H9 (cell line): ENCODE measurements around the gene PTPRJ. TPM values are rescaled to one million over a fixed set of nuclear protein-coding genes. Genes with fewer than 3 reads are reported as not detected.

Experiments
- DNase-seq: peaks from one replicate; pipeline ENCODE4 v3.0.0-alpha.2; 2017
- H2AFZ ChIP-seq: one replicate; pipeline ENCODE4 v1.6.1; 2013; ENCODE audit warnings: mild to moderate bottlenecking, low read length, control low read depth, moderate library complexity
- H2AK5ac ChIP-seq: 2 replicates; pipeline ENCODE4 v1.6.1; 2013; ENCODE audit warnings: low read length, control low read depth, mixed read lengths; ENCODE audit not compliant: insufficient read length
- H2BK120ac ChIP-seq: one replicate; pipeline ENCODE4 v1.6.1; 2013; ENCODE audit warnings: low read depth, mild to moderate bottlenecking, low read length, control low read depth, inconsistent platforms; ENCODE audit not compliant: poor library complexity, severe bottlenecking
- H2BK12ac ChIP-seq: 2 replicates; pipeline ENCODE4 v1.6.1; 2013; ENCODE audit warnings: low read length, control low read depth, mixed read lengths, low read depth; ENCODE audit not compliant: insufficient read length
- H2BK15ac ChIP-seq: 2 replicates; pipeline ENCODE4 v1.6.1; 2013; ENCODE audit warnings: low read depth, low read length, control low read depth
- H2BK20ac ChIP-seq: one replicate; pipeline ENCODE4 v1.6.1; 2013; ENCODE audit warnings: low read depth, mild to moderate bottlenecking, low read length, control low read depth, inconsistent platforms; ENCODE audit not compliant: poor library complexity, severe bottlenecking
- H2BK5ac ChIP-seq: 2 replicates; pipeline ENCODE4 v1.6.1; 2013; ENCODE audit warnings: low read length, control low read depth, mixed read lengths; ENCODE audit not compliant: insufficient read length
- H3K14ac ChIP-seq: 2 replicates; pipeline ENCODE4 v1.6.1; 2013; ENCODE audit warnings: low read length, control low read depth; ENCODE audit not compliant: insufficient read depth
- H3K18ac ChIP-seq: 2 replicates; pipeline ENCODE4 v1.6.1; 2013; ENCODE audit warnings: low read depth, mild to moderate bottlenecking, mixed read lengths, low read length, control low read depth; ENCODE audit not compliant: insufficient read length
- H3K23ac ChIP-seq: 2 replicates; pipeline ENCODE4 v1.6.1; 2013; ENCODE audit warnings: low read length, control low read depth, mixed read lengths, low read depth; ENCODE audit not compliant: insufficient read length
- H3K23me2 ChIP-seq: 2 replicates; pipeline ENCODE4 v1.6.1; 2013; ENCODE audit warnings: low read depth, mild to moderate bottlenecking, mixed read lengths, low read length, control low read depth; ENCODE audit not compliant: insufficient read length, poor library complexity, severe bottlenecking
- H3K27ac ChIP-seq: 2 replicates; pipeline ENCODE4 v1.5.1; 2013; ENCODE audit warnings: low read length, control low read depth, mixed read lengths, low read depth; ENCODE audit not compliant: insufficient read length
- H3K27me3 ChIP-seq: 2 replicates; pipeline ENCODE4 v1.6.1; 2013; ENCODE audit warnings: low read length, control low read depth, inconsistent platforms; ENCODE audit not compliant: insufficient read depth
- H3K4ac ChIP-seq: 2 replicates; pipeline ENCODE4 v1.6.1; 2013; ENCODE audit warnings: low read depth, mild to moderate bottlenecking, control low read depth, inconsistent platforms, low read length, moderate library complexity
- H3K4me1 ChIP-seq: 2 replicates; pipeline ENCODE4 v1.6.1; 2013; ENCODE audit warnings: low read length, control low read depth, inconsistent platforms; ENCODE audit not compliant: insufficient read depth
- H3K4me2 ChIP-seq: 2 replicates; pipeline ENCODE4 v1.6.1; 2013; ENCODE audit warnings: low read length, control low read depth, mixed read lengths; ENCODE audit not compliant: insufficient read length, insufficient read depth
- H3K56ac ChIP-seq: 2 replicates; pipeline ENCODE4 v1.6.1; 2013; ENCODE audit warnings: low read depth, mild to moderate bottlenecking, mixed read lengths, low read length, control low read depth; ENCODE audit not compliant: insufficient read length
- H3K79me1 ChIP-seq: 2 replicates; pipeline ENCODE4 v1.6.1; 2013; ENCODE audit warnings: low read depth, mild to moderate bottlenecking, moderate library complexity, low read length, control low read depth, inconsistent platforms; ENCODE audit not compliant: insufficient read depth, poor library complexity, severe bottlenecking
- H3K79me2 ChIP-seq: 2 replicates; pipeline ENCODE4 v1.6.1; 2013; ENCODE audit warnings: low read length, control low read depth, inconsistent platforms; ENCODE audit not compliant: insufficient read depth
- H3K9ac ChIP-seq: 2 replicates; pipeline ENCODE4 v1.6.1; 2013; ENCODE audit warnings: low read length, control low read depth, mixed read lengths; ENCODE audit not compliant: insufficient read length; ENCODE audit errors: extremely low read depth
- H3K9me3 ChIP-seq: one replicate; pipeline ENCODE4 v1.6.1; 2013; ENCODE audit warnings: low read depth, low read length, inconsistent platforms; ENCODE audit not compliant: control insufficient read depth
- H3T11ph ChIP-seq: one replicate; pipeline ENCODE4 v1.6.1; 2013; ENCODE audit warnings: mild to moderate bottlenecking, low read length, control low read depth, inconsistent platforms
- H4K20me1 ChIP-seq: one replicate; pipeline ENCODE4 v1.6.1; 2013; ENCODE audit not compliant: control insufficient read depth, insufficient read length, insufficient read depth
- H4K5ac ChIP-seq: 2 replicates; pipeline ENCODE4 v1.6.1; 2013; ENCODE audit warnings: low read depth, mild to moderate bottlenecking, mixed read lengths, low read length, control low read depth; ENCODE audit not compliant: insufficient read length
- H4K8ac ChIP-seq: replicated peaks from 2 replicates; pipeline ENCODE4 v1.6.1; 2013; ENCODE audit warnings: low read length, control low read depth, mixed read lengths, low read depth; ENCODE audit not compliant: insufficient read length
- H4K91ac ChIP-seq: 2 replicates; pipeline ENCODE4 v1.6.1; 2013; ENCODE audit warnings: low read depth, mild to moderate bottlenecking, moderate library complexity, mixed read lengths, low read length, control low read depth; ENCODE audit not compliant: insufficient read length
- H3K27ac Mint-ChIP-seq, 3 experiments: 2 replicates in 2 of 3; 3 replicates in 1 of 3; pipeline ENCODE4 v1.8.0; 2020 to 2021; ENCODE audit warnings: mixed read lengths in 3 of 3, mild to moderate bottlenecking in 1 of 3, moderate library complexity in 1 of 3
- H3K27me3 Mint-ChIP-seq: 2 replicates; pipeline ENCODE4 v1.8.0; 2021; ENCODE audit warnings: low read depth, mild to moderate bottlenecking, moderate library complexity, mixed read lengths
- H3K36me3 Mint-ChIP-seq, 3 experiments: 2 replicates in 2 of 3; 3 replicates in 1 of 3; pipeline ENCODE4 v1.8.0; 2020 to 2021; ENCODE audit warnings: low read depth in 3 of 3, mixed read lengths in 3 of 3; ENCODE audit not compliant: insufficient read depth in 1 of 3
- H3K4me1 Mint-ChIP-seq, 2 experiments: 2 replicates each; pipeline ENCODE4 v1.8.0; 2020; ENCODE audit warnings: mixed read lengths in 2 of 2
- H3K4me3 Mint-ChIP-seq, 2 experiments: 2 replicates in 1 of 2; 3 replicates in 1 of 2; pipeline ENCODE4 v1.8.0; 2020 to 2021; ENCODE audit warnings: mild to moderate bottlenecking in 2 of 2, mixed read lengths in 2 of 2, moderate library complexity in 1 of 2
- H3K9me3 Mint-ChIP-seq, 2 experiments: 2 replicates in 1 of 2; 3 replicates in 1 of 2; pipeline ENCODE4 v1.8.0; 2020; ENCODE audit warnings: mild to moderate bottlenecking in 2 of 2, mixed read lengths in 2 of 2, moderate library complexity in 1 of 2
- CTCF ChIP-seq: fragments of 200-600 bp; sonication (generic); conservative IDR thresholded peaks from 3 replicates; pipeline ENCODE4 v1.8.0; 2021; ENCODE audit warnings: antibody characterized with exemption, mild to moderate bottlenecking
- WGBS: extraction: QIAGEN DNeasy Blood & Tissue Kit; methylation state at CpG from one replicate; pipeline ENCODE4 v1.1.7; 2013; ENCODE audit warnings: missing lambda C conversion rate, low lambda C conversion rate, mixed read lengths; ENCODE audit not compliant: insufficient read length; ENCODE audit errors: extremely low coverage; 5-methylcytosine and 5-hydroxymethylcytosine counted together
- total RNA-seq: library from RNA; stranded (reverse); gene quantifications from 2 replicates; pipeline ENCODE4 v1.2.1, GENCODE V29; 2021

The PTPRJ gene
- total RNA-seq, 1 experiment from 2014 or later: 10.6 TPM

- no peak overlapping the region for H4K91ac ChIP-seq
- TF ChIP-seq CTCF: no peak
- no CpG with 5 or more reads among the region's 4 CpGs for WGBS
- H3K23ac ChIP-seq: no peak overlapping the region
- peaks cover 7% of the 10 kb centered on the region for H3K9me3 ChIP-seq
- no peak overlapping the region for H2BK12ac ChIP-seq
- H3K79me2 ChIP-seq: no peaks in the 10 kb centered on the region
- no peaks in the 10 kb centered on the region for H3K4me1 Mint-ChIP-seq
- H3K9ac ChIP-seq: no peak overlapping the region
- no peak overlapping the region for H3K14ac ChIP-seq
- H2AFZ ChIP-seq: no peak overlapping the region
- no peaks in the 10 kb centered on the region for H3K23me2 ChIP-seq
- no peak overlapping the region for H3K4me3 Mint-ChIP-seq
- H2BK15ac ChIP-seq: no peak overlapping the region
- H4K8ac ChIP-seq: no peak overlapping the region
- H3K4ac ChIP-seq: no peak overlapping the region
- peaks cover 20 to 32% (median 32%) of the 10 kb centered on the region in 3 experiments for H3K36me3 Mint-ChIP-seq
- no peak for DNase-seq
- H3K9me3 Mint-ChIP-seq: peaks cover 6 to 9% of the 10 kb centered on the region in 2 experiments; a peak in 4 of 5 replicates
- no peak overlapping the region for H2BK5ac ChIP-seq
- H3K4me2 ChIP-seq: no peak overlapping the region
- no peaks in the 10 kb centered on the region for H4K20me1 ChIP-seq
- no peaks in the 10 kb centered on the region for H3K79me1 ChIP-seq
- H2BK120ac ChIP-seq: no peak overlapping the region
- H3K27me3 Mint-ChIP-seq: no peaks in the 10 kb centered on the region
- no peak overlapping the region for H3K27ac Mint-ChIP-seq
- H3K27me3 ChIP-seq: no peaks in the 10 kb centered on the region
- H3K56ac ChIP-seq: no peak overlapping the region
- H3K4me1 ChIP-seq: no peaks in the 10 kb centered on the region
- H2AK5ac ChIP-seq: no peak overlapping the region
- no peak overlapping the region for H2BK20ac ChIP-seq
- H3K18ac ChIP-seq: no peak overlapping the region
- H3T11ph ChIP-seq: no peak overlapping the region
- no peak overlapping the region for H3K27ac ChIP-seq
- no peak overlapping the region for H4K5ac ChIP-seq
Measured at GRCh38 chr11:48150213-48150612, 169.9 kb downstream of the PTPRJ start.
